RWPE1 (cell line): ENCODE results near the gene HTR2B.

Experiments
- CTCF ChIA-PET: fragments of 350-600 bp; sonication (Branson Sonifier 250); formaldehyde crosslinking; extraction: SDS; loops from one replicate; lab custom pipeline; 2021; lab: Yijun Ruan, JAX
- POLR2A ChIA-PET: fragments of 400-600 bp; formaldehyde crosslinking; extraction: SDS; loops from one replicate; lab custom pipeline; 2020; ENCODE audit warnings: antibody characterized with exemption; ENCODE audit not compliant: low non-redundant PET; lab: Yijun Ruan, JAX
- DNase-seq: peaks from one replicate; pipeline ENCODE4 v3.0.0; 2012; ENCODE audit warnings: low spot score
- H3K27ac ChIP-seq: fragments of 450-650 bp; 2 replicates; pipeline ENCODE4 v1.5.1; 2017
- TF ChIP-seq, protein P1 (sequence below): fragments of 450-650 bp; conservative IDR thresholded peaks from 2 replicates; pipeline ENCODE4 v1.5.1; 2017; ENCODE audit warnings: low read depth, mild to moderate bottlenecking

The HTR2B gene

DNA sequence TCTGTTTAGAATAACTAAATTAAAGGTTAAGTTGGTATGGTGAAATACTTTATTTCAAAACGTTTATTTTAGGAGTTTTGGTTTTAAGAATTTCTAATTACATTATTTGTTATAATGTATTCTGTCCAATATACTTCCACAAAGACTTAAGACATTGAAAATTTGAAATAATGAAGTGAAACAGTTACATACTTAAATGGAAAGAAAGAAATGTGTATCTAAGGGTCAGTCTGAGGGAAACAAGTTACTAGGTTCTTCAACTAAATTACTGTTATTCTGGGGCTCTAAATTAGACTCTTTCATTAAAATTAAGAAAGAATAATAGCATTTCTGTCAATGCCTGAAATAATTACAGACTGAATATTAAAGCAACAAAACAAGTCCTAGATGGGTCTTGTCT lies 7.7 kb downstream of the HTR2B start:
- ChIA-PET POLR2A (no interaction called here), CTCF (no interaction called here)
- H3K27ac ChIP-seq = no peak overlapping the region
- no peak for DNase-seq
- TF ChIP-seq, protein P1, sequence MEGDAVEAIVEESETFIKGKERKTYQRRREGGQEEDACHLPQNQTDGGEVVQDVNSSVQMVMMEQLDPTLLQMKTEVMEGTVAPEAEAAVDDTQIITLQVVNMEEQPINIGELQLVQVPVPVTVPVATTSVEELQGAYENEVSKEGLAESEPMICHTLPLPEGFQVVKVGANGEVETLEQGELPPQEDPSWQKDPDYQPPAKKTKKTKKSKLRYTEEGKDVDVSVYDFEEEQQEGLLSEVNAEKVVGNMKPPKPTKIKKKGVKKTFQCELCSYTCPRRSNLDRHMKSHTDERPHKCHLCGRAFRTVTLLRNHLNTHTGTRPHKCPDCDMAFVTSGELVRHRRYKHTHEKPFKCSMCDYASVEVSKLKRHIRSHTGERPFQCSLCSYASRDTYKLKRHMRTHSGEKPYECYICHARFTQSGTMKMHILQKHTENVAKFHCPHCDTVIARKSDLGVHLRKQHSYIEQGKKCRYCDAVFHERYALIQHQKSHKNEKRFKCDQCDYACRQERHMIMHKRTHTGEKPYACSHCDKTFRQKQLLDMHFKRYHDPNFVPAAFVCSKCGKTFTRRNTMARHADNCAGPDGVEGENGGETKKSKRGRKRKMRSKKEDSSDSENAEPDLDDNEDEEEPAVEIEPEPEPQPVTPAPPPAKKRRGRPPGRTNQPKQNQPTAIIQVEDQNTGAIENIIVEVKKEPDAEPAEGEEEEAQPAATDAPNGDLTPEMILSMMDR = no peak

DNA sequence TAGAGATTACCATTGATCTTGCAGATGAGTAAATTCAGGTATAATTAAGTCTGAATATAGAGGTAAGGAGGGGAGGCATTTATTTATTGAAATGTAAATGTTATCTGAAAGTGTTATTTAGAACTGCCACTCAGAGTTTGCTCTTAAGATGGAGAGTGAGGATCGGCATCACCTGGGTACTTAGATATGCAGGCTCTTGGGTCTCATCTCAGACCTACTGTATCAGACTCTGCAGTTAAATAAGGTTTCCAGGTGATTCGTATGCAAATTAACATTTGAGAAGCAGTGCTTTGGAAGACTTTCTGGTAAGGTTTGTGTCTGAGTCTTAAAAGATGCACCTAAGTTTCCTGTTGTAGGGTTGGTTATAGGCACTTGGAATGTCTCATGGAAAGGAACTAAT lies 9.2 kb downstream of the HTR2B start:
- CTCF ChIA-PET = no interaction called here
- DNase-seq = no peak
- no peak overlapping the region for H3K27ac ChIP-seq
- POLR2A ChIA-PET = interaction anchor here (0.6 kb wide), 1 partner anchor 30 kb away, joined by 4 read pairs; no protein-coding TSS in a partner anchor
- TF ChIP-seq, protein P1 = no peak

DNA sequence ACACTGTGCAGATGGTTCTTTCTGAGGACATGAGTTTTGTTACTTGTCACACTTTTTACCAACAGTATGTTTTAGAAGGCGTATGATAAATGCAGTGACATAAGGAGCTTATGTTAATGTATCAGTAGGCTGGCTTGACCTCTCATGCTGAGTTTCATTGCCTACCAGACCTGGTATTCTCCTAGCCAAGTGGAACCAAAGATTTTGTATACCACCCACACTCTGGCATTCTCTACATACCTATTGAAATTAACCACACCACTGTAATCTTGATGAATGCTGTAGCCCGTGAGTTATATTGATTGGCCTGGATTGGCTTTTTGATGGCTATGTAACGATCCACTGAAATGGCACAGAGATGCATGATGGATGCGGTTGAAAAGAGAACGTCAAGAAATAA lies 11.4 kb downstream of the HTR2B start:
- no peak for DNase-seq

DNA sequence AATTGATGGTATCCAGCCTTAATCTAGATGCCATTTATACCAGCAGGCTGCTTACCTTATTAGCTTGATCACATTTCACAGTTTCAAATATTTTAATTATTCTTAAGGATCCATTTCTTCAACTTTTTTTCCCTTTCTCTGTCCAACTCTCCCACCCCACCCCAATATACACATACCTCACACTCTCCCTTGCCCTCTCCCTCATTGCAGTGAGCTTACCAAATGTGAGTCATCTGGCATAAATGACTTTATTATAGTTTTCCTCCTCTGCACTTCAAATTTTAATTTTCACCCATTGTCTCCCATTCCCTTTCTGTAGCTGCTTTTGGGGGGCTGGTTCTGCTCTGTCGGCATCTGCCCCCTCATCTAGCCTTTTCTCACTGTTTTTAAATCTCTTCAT lies 12.9 kb downstream of the HTR2B start:
- POLR2A ChIA-PET = no interaction called here

More for the DNA sequence above, 11.4 kb downstream of the HTR2B start:
- TF ChIP-seq, protein P1 = no peak
- ChIA-PET CTCF (no interaction called here), POLR2A (no interaction called here)
- H3K27ac ChIP-seq = no peak overlapping the region

DNA sequence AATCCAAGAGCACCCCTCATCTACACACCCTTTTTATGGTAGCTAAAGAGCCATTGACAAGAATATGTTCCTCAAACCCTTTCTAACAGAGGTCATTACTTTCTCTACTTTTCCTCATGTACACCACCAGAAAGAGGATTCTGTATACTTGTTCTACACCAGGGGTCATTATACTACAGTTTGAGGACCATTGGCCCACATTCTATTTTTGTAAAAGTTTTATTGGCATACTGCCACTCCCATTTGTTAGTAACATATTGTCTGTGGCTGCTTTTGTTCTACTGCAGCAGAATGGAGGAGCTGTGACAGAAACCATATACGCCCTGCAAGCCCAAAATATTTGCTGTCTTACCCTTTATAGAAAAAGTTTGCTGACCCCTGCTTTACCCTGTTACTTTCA lies 14.3 kb downstream of the HTR2B start:
- CTCF ChIA-PET = interaction anchor here (0.8 kb wide), 1 partner anchor 123 kb away, joined by 3 read pairs; no protein-coding TSS in a partner anchor
- H3K27ac ChIP-seq = no peak overlapping the region
- TF ChIP-seq, protein P1 = no peak
- DNase-seq = no peak
- POLR2A ChIA-PET = no interaction called here

More for the DNA sequence above, 12.9 kb downstream of the HTR2B start:
- TF ChIP-seq, protein P1 = no peak
- no peak overlapping the region for H3K27ac ChIP-seq
- CTCF ChIA-PET = interaction anchor here (0.5 to 0.7 kb wide), 3 partner anchors 70 to 522 kb away, joined by 3 to 5 read pairs (median 4); no protein-coding TSS in a partner anchor
- DNase-seq = no peak

DNA sequence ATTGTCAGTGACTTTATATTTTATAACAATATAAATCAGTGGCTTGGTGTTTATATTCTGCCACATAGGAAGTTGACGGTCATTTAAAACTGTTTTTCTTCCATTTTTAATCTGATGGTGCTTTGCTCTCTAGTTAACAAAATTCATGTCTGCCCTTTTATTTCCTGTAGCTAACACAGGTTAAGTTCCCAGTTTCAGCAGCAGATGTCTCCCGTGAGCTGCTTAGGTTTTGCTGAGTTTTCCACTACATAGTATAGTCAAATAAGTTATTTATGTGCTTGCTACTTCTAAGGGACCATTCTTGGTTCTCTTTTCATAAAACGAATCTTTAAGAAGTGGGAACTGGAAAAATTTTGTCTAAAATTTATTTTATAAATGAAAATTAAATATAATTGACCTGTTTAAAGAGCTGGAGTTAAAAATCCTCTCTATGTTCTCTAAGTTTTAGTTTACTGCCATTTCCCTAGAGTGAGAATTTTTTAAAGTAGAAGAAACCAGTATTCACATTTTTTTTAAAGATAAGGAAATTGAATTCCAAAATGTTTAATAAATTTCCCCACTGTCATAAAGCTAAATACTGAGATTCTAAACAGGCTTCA lies 20.6 kb downstream of the HTR2B start:
- peak; percentile 15 for DNase-seq
- ChIA-PET POLR2A (no interaction called here), CTCF (interaction anchor here (0.7 to 1.5 kb wide), 4 partner anchors 52 to 321 kb away, joined by 3 to 4 read pairs (median 3); no protein-coding TSS in a partner anchor)
- H3K27ac ChIP-seq = no peak overlapping the region
- TF ChIP-seq, protein P1 = peak; percentile 85
